T follicular helper cell (primary cell): ENCODE results near the gene IGF2.
"Not testable (repeated sequence)": the region's sequence is repeated elsewhere in the genome, so short reads cannot be mapped to it uniquely, and the experiment has no call there.

Experiments used
- DNase-seq: peaks from one replicate; pipeline ENCODE4 v3.0.0-alpha.2; 2020; ENCODE audit warnings: low read depth

Gene IGF2

DNA sequence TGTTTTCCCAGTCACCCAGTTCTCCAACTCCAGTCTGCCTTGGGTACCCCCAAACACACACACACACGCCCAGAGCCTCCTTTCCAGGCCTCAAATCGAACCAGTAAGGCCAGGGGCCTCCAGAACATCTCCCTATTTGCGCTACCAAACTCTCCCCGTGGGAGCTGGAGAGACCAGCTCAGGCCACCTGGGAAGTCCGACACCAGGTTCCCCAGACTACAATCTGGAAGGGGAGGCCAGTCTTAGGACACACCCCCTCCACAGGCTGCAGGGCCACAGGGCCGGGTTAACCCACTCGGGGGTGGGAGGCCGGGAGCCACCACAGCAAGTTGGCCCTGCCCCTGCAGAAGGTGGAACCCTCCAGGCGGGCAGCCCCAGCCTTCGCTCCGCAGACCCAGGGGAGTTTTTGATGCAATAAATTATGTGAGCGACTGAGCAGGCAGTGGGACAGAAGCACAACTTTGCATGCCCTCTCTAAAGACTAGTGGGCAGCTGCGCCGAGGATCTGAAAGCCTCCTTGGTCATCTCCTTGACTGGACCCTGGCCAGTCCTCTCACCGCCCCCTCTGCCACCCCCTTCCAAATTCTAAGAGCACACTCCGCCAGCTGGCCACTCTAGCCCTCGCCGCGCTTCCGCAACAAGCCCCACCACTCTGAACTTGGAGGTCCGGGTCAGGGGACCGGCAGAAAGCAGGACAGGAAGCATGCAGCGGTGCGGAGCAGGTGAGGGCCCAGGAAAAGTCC is 2.8 kb downstream of the IGF2 start:
- no peak for DNase-seq

DNA sequence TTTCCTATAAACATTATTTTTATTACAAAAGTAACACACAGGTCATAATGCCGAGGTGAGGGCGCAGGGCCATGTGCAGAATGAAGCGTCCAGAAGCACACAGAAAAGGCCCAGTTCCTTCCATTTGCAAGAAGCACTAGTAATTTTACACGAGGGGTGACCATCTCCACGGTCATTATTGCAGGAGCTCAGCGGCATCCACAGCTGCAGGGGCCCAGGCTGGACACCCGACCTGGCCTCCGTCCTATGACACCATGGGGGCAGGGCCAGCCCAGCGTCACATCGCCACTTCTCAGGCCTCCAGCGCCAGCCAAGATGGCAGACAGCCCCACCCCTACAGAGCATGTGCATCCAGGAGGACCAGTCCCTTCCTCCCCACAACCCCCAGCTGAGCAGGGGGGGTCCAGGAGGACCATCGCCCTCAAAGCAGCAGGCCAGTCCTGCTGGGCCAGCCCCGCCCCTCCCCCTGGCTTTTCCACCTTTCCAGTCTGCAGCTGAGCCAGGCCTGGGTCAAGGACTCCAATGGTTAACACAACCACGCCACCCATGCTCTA is 3.5 kb downstream of the IGF2 start:
- no peak for DNase-seq

DNA sequence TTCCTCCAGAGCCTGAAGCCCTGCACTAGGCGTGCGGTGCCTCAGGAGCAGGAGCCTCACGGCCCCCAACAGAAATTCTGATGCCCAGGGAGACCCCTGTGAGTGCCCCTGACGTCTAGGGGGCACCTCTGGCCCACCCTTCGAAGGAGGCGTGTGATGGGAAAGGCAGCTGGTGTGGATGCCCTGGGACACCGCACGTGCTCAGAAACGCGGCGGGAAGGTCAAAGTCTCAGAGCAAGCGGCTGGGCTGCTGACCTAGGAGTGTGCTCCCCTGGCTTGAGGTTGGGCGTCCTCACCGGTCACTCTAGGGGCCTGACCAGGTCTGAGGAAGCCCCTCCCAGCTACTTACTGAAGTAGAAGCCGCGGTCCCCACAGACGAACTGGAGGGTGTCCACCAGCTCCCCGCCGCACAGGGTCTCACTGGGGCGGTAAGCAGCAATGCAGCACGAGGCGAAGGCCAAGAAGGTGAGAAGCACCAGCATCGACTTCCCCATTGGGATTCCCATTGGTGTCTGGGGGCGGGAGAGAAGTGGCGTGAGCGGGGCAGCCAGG is 4.1 kb downstream of the IGF2 start:
- no peak for DNase-seq

DNA sequence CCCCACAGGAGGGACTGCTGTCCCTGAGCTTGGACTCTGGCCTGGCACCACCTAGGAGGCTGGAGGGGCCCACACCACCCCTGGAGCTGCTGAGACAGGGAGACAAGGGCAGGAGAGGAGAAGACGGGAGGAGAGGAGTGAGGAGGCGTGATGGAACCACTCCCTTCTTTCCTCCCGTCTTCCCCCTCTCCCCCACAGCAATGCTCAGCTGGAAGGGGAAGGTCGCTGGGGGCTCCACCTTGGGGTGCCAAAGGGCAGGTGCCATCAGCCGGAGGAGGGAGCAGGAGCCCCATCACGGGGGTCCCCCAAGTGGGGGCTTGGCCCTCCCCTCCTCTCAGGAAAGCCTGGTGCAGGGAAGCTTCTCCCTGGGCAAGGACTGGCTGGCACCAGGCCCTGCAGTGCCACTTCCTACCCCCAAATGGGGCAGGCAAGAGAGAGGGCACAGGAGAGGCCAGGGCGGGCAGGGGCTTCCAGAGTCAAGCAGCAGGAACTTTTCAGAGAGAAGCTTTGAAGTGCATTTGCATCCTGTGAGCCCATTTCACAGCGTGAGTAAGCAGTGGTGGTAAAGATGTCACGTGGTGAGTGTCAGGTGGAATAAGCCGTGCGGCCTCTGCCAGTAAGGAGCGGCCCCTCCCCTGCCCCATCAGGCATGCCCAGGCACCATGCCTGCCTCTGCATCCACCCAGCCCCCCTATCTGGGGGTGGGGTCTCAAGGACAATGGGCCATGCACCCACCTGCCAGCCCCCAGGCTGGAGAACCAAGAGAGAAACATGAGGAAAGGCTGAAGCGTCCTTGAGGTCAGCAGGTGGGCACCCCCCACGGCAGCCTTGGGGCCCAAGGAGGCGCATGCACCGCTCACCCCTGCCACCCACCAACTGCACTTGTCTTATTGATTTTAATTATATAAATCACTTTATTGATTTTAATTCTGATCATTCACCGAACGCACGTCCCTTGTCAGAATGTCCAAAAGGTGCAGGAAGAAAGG is 4.9 kb downstream of the IGF2 start:
- no peak for DNase-seq

DNA sequence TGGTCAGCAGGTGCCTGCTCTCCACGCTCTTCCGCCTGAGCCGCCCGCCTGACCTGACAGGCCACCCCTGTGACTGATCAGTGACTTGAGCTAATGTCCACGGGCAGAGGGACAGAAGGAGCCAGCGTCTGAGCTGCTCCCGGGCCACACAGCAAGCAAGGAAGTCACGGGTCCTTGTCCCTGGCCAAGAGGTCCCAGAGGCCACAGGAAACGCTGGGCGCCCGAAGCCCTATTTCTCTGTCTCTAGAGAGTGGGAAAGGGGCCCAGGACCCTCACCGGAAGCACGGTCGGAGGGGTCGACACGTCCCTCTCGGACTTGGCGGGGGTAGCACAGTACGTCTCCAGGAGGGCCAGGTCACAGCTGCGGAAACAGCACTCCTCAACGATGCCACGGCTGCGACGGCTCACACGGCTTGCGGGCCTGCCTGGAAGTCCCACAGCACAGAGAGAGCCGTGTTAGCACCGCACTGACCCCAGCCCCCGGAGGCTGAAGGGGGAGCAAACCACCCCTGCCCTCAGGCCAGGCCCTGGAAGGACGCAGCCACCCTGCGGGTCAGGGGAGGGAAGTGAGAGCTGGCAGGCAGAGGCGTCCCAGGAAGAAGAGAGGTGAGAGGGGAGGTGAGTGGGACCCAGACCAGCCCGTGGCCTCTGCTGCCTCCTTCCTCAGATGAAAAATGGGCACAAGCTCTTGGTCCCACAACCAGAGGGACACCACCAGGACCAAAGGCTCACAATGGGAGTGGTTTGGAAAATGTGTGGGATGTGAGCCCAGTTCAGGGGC is 5.8 kb downstream of the IGF2 start:
- DNase-seq = no peak

DNA sequence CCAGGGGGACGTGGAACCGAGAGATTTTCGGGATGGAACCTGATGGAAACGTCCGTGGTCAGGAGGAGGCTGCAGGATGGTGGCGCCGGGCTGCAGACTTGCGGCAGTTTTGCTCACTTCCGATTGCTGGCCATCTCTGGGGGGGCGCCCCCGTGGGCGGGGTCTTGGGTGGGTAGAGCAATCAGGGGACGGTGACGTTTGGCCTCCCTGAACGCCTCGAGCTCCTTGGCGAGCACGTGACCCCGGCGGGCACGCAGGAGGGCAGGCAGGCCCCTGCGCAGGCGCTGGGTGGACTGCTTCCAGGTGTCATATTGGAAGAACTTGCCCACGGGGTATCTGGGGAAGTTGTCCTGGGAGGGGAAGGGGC is 6.3 kb downstream of the IGF2 start:
- no peak for DNase-seq

DNA sequence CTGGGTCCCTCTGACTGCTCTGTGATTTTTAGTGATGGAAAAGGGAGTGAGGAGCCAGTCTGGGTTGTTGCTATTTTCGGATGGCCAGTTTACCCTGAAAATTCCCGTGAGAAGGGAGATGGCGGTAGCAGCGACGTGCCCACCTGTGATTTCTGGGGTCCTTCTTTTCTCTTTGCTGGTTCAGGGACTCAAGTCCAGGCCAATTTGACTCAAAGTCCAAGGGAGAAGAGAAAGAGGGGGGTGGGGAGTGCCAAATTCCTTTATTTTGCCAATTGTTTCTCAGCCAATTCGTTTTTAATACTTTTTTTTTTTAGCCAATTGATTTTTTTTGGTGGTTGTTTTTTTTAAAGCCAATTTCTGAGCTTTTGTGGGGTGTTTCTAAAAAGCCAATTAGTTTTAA is 6.9 kb downstream of the IGF2 start:
- DNase-seq = no peak

DNA sequence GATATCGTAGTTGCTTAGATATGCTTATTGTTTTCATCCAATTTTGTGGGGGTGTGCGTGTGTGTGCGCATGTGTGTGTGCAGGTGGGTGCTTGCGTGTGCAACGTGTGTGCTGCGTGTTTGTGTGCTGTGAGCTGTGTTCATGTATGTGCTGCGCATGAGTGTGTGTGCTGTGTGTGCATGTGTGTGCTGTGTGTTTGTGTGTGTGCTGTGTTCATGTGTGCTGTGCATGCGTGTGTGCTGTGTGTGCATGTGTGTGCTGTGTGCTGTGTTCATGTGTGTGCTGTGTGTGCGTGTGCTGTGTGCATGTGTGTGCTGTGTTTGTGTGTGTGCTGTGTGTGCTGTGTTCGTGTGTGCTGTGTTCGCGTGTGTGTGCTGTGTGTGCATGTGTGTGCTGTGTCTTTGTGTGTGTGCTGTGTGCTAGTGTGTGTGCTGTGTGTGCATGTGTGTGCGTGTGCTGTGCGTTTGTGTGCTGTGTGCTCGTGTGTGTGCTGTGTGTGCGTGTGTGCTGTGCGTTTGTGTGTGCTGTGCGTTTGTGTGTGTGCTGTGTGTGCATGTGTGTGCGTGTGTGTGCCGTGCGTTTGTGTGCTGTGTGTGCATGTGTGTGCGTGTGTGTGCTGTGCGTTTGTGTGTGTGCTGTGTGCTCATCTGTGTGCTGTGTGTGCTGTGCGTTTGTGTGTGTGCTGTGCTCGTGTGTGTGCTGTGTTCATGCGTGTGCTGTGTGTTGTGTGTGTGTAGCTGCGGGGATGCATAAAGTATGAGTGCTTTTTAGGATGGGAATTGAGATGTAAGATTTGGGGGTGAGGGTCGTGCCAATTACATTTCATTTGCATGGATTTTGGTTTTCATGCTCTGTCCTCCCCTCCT is 7.6 kb downstream of the IGF2 start:
- no peak for DNase-seq

DNA sequence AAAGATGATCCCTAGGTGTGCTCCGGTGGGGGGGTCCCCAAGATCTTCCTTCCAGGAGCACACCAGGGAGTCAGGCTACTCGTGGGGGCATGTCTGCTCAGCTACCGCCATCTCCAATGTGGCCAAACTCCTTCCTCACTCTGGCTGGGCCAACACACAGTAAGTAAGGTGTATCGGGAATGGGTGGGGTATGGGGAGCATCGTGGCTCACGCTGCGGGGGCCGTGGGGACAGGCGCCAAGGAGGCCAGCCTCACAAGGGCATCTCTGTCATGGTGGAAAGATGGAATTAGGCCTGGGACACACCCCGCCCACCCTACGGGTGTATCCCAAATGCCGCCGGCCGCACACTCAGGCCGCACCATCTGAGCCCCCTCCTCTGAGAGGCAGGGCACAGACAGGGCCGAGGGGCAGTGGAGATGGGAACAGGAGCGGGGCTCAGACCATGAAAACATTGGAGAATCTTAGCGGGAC is 8.3 kb downstream of the IGF2 start:
- no peak for DNase-seq

DNA sequence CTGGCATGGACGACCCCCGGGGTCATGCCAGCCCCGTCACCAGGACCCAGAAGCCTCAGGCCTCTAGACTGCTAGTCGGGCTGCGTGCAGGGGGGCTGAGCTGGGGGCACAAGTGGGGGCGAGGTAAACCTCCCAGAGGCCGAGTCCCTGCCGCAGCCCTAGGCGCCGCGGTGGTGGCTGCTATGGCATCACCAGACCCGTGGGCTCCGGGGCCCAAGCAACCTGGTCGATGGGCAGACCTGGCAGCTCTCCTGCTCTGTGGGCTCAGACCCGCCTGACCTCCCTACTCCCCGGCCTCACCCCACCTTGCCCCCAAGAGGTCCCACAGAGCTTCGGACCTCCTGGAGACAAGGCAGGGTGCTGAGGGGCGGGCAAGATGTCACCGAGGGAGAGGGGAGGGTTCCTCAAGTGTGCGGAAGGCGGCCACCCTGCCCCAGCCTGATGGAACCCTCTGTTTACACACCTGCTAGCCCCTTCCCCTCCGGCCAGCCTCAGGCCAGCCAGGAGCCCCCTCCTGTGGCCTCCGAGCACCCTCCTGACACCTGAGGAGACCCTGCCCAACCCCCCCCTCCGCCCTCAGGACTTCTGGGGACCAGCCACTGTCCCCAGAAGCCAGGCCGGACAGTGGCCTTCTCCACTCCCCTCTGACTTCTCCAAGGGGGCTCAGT is 9.4 kb downstream of the IGF2 start:
- DNase-seq = no peak

DNA sequence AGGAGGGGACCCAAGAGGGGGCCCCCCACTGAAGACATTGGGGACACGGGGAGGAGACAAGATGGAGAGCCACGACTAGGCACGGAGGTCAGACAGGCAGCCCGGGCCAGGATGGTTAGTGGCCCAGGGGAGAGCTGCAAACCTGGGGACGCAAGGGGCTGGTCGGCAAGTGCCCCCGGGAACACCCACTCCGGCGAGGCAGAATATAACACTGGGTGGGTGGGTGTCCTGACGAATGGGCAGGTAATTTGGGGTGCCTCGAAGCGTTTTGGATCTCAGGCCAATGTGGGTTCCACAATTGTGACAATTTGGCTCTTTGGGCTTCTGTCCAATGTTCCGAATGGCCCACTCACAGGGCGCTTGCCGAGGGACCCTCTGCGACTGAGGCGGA is 9.9 kb downstream of the IGF2 start:
- DNase-seq = no peak

DNA sequence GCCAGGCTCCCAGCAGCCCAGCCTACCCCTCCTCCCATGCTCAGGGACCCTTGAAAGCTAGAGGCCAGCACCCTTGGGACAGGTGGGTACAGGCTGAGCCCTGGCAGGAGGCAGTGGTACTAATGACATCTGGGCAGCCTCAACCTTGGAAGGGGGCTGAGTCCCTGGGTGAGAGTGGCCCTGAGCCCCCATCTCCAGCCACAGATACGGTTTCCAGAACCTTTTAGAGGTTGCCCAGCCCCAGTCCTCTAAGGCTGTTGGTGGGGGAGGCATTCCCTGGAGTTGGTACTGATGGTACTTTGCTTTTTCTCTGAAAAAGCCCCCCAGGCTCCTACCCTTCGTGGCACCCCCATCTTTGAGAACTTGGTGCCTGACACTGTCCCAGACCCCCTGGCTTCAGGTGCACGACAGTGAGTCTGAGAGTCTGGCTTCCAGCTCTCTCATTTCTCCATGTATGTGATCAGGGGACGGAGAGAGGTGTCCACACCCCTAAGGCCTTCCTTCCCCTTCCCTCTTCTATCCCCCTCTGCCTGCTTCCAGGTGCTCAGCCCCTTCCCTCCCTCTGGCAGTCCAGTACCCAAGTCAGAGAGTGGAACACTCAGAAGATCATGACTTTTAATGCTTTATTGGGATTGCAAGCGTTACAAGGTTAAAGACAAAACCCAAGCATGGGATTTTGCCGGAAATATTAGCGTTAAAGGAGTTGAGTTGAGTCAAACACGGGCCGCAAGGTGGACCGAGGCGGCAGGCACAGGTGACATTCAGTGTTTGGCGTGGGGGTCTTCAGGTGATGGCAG is 10.5 kb downstream of the IGF2 start:
- no peak for DNase-seq

DNA sequence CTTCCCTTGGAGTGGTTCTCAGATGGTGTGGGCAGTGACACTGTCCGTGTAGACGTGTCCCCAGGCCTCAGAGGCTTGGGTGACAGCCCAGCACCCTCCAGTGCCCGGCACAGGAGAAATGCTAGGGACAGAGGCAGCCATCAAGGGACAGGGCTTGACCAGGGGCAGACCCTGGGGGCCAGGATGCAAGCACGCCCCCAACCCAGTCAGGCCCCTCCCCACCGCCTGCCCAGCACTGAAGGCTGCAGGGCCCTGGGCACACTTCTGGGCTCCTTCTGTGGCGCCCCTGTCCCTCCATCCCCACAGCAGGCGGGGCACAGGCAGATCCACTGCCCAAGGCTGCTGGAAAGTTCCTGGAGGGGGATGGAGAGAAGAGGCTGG is 11.1 kb downstream of the IGF2 start:
- no peak for DNase-seq

DNA sequence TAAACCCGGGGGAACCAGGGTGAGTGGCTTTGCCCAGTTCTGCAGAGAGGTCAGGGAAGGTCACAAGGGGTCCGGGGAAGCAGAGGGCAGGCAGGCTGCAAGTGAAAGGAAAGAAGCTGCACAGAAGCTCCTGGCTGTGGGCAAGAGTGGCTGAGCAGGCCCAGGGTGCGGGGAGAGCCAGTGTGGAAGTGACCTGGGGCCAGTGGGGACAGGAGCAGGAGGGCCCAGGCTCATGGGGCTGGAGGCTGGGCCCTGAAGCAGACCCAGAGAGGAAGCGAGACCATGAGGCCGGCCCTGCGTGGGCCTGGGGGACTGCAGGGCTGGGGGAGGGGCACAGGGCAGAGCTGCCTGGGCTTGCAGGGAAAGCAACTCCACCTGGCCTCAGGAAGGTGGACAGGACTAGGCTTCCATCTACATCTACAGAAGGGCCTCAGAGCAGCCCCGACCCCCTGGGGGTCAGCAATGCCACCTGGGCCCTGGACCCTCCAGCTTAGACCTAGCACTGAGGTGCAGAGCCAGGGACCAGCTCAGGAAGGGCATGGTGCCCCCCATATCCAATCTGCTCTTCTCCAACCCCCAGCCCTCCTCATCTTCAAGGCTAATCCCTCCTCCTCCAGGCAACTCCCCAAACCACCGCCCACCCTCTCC is 11.6 kb downstream of the IGF2 start:
- DNase-seq = no peak

DNA sequence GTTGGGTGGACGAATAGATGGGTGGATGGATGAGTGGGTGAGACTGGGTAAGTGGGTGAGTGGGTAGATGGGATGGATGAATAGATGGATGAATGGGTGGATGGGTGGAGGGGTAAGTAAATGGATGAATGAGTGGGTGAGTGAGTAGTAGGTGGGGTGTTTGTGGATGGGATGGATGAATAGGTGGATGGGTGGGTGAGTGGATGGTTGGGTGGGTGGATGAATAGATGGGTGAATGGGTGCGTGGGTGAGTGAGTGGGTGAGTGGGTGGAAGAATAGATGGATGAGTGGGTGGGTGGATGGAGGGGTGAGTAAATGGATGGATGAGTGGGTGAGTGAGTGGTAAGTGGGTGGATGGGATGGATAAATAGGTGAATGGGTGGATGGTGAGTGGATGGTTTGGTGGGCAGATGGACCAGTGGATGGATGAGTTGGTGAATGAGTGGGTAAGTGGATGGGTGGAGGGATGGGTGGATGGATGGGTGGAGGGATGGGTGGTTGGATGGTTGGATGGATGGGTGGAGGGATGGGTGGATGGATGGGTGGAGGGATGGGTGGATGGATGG is 12.6 kb downstream of the IGF2 start:
- no peak for DNase-seq

DNA sequence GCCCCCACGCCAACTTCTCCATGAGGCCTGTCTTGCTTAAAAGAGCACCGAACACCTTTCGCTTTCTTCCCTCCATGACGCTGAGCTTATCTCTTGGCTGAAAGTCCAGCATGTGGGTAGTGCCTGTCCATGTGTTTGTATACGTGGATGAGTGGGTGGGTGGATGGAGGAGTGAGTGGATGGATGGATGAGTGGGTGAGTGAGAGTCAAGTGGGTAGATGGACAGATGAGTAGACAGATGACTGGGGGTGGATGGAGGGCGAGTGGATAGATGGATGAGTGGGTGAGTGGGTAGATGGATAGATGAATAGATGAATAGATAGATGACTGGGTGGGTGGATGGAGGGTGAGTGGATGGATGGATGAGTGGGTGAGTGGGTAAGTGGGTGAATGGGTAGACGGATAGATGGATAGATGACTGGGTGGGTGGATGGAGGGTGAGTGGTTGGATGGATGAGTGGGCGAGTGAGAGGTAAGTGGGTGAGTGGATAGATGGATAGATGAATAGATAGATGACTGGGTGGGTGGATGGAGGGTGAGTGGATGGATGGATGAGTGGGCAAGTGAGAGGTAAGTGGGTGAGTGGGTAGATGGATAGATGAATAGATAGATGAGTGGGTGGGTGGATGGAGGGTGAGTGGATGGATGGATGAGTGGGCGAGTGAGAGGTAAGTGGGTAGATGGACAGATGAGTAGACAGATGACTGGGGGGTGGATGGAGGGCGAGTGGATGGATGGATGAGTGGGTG is 14.3 kb downstream of the IGF2 start:
- DNase-seq = not testable (repeated sequence)

DNA sequence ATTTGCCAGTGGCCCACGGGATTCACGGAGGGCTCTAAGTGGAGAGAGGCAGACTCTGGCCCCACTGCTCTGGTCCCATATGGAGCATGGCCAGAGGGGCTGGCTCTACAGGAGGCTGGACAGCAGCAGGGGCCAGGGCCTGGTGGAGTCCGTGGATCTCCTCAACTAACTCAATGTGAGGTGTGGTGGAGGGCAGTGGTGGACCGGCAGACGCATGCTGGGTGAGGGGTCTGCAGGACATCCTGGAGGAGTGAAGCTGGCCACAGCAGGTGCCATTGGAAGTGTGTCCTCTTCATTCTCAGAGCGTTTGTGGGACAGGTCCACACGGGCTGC is 15.6 kb downstream of the IGF2 start:
- no peak for DNase-seq
